ENCODE measurements around the gene MMP17.

DNA sequence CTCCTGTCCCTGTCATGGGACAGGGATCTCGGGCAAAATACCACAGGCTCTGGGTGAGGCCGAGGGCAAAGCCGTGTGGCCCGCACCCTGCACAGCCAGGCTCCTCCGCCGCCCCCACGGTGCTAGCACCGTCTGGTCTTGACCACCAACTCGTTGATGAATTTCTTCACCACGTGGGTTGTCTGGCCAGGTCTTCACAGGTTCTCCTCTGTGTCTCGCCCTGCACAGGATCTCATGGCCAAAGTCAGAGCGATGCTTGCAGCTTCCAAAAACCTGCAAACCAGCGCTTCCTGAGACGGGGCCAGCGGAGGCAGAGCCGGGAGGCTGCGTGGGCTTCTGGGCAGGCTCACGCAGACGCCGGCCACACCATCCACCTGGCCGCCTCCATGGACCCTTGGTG, 29.0 kb upstream of the MMP17 start:
- TF ChIP-seq, protein P1, sequence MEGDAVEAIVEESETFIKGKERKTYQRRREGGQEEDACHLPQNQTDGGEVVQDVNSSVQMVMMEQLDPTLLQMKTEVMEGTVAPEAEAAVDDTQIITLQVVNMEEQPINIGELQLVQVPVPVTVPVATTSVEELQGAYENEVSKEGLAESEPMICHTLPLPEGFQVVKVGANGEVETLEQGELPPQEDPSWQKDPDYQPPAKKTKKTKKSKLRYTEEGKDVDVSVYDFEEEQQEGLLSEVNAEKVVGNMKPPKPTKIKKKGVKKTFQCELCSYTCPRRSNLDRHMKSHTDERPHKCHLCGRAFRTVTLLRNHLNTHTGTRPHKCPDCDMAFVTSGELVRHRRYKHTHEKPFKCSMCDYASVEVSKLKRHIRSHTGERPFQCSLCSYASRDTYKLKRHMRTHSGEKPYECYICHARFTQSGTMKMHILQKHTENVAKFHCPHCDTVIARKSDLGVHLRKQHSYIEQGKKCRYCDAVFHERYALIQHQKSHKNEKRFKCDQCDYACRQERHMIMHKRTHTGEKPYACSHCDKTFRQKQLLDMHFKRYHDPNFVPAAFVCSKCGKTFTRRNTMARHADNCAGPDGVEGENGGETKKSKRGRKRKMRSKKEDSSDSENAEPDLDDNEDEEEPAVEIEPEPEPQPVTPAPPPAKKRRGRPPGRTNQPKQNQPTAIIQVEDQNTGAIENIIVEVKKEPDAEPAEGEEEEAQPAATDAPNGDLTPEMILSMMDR (IDR thresholded peaks at IDR 0.05): no peak
- no peak for TF ChIP-seq POLR2A (IDR thresholded peaks at IDR 0.05)

All from esophagus squamous epithelium (tissue), 4 donors.